Muscle of back (tissue), 10 donors: ENCODE results near the gene LYPD6B. TPM values are rescaled to one million over a fixed set of nuclear protein-coding genes. Genes with fewer than 3 reads are reported as not detected.

Source experiments
- polyA plus RNA-seq, 10 donors: library from polyadenylated mRNA; unstranded; fragments of 120-200 nt; gene quantifications; one replicate each; pipeline ENCODE4 v1.2.1, GENCODE V29; 2013; ENCODE audit not compliant: insufficient read length in 10 of 10

LYPD6B gene
- polyA plus RNA-seq, 10 donors = 0.16 to 7.2 (median 0.40) TPM; not detected in 4

Other genes starting within 250 kb of the LYPD6B start
- 1 to 10 TPM; 1.4 to 3.1 (median 2.0) TPM for gene KIF5C, start 163.5 kb upstream of the LYPD6B start, polyA plus RNA-seq